ENCODE measurements around the gene EID3. TPM values are rescaled to one million over a fixed set of nuclear protein-coding genes. Genes with fewer than 3 reads are reported as not detected.
"Not testable (repeated sequence)": the region's sequence is repeated elsewhere in the genome, so short reads cannot be mapped to it uniquely, and the experiment has no call there.

The EID3 gene
- total RNA-seq, 2 donors from 2014 or later = 8.6 to 18.1 TPM

DNA sequence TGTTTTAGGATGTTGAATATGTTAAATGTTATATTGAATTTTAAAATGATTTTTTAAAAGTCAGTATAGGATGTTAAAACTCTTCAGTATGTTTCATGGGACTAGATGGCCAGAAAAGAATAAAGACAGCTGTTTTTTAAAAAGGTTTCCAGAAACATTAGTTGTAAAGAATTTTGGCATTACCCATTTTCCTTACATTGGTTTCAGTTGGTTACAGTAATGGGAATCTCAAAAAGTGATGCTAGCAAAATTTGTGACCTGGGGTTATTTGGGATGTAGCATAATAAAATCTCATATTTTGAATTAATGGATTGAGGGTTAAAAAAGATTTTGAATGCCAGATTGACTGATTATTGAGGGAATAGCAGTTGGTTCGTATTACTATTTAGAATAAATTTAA lies 25.3 kb downstream of the EID3 start:
- H3K4me3 ChIP-seq = no peak overlapping the region
- H3K9me3 ChIP-seq = no peaks in the 10 kb centered on the region
- no peak overlapping the region for H3K27ac ChIP-seq
- H3K4me1 ChIP-seq (replicated peaks) = no peaks in the 10 kb centered on the region
- no peaks in the 10 kb centered on the region for H3K27me3 ChIP-seq (replicated peaks; ENCODE audit: insufficient read depth)
- WGBS = 93% methylated on average over 1 of the region's 1 CpG
- intact Hi-C loops (cut with DNase I) = no loop called here
- H3K36me3 ChIP-seq = peaks cover 0 to 11% of the 10 kb centered on the region in 2 donors
- DNase-seq (ENCODE audit: low spot score) = no peak
- TF ChIP-seq POLR2A (IDR thresholded peaks at IDR 0.05) = no peak

DNA sequence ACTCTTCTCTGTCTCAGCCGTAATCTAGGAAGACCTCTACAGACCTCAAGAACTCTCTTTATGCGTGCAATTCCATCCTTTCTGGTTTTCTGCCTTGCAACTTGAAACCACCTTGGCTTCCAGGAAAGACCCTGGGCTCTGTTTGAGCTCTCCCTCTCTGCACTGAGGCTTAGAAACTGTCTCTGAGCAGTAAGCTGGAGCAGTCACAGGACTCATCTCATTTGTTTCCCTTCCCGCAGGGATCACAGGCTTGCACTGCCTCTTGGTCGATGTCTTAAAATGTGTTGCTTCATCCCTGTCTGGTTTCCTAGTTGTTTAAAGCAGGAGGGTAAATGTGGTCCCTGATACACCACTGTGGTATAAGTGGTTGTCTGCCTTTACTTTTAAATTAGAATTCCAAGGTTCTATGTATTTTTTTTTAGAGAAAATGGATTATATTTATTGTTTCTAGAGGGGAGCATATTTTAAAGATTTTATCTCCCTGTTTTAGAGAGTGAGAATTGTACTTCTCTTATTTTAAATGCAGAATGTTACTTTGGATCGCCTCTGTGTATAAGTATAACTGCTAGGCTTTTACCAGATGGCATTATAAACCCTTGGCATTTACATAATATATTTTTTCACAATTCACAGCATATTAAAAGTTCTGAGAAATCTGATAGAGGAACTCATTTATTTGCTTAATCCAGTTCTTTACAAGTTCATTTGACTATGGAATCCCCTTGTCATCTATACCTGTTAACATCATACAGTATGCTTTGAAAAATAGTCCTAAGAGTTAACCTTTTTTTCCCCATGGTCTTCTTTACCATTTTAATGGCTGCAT lies 26.4 kb downstream of the EID3 start:
- intact Hi-C loops (cut with DNase I) = no loop called here
- TF ChIP-seq POLR2AphosphoS5 (IDR thresholded peaks at IDR 0.05) = no peak
- TF ChIP-seq, protein P1, sequence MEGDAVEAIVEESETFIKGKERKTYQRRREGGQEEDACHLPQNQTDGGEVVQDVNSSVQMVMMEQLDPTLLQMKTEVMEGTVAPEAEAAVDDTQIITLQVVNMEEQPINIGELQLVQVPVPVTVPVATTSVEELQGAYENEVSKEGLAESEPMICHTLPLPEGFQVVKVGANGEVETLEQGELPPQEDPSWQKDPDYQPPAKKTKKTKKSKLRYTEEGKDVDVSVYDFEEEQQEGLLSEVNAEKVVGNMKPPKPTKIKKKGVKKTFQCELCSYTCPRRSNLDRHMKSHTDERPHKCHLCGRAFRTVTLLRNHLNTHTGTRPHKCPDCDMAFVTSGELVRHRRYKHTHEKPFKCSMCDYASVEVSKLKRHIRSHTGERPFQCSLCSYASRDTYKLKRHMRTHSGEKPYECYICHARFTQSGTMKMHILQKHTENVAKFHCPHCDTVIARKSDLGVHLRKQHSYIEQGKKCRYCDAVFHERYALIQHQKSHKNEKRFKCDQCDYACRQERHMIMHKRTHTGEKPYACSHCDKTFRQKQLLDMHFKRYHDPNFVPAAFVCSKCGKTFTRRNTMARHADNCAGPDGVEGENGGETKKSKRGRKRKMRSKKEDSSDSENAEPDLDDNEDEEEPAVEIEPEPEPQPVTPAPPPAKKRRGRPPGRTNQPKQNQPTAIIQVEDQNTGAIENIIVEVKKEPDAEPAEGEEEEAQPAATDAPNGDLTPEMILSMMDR (IDR thresholded peaks at IDR 0.05) = no peak
- Histone ChIP-seq H3K9me3 (no peaks in the 10 kb centered on the region), H3K27me3 (replicated peaks; ENCODE audit: insufficient read depth) (no peaks in the 10 kb centered on the region), H3K36me3 (peaks cover 0 to 7% of the 10 kb centered on the region in 2 donors), H3K4me1 (replicated peaks) (no peaks in the 10 kb centered on the region), H3K27ac (no peak overlapping the region), H3K4me3 (no peak overlapping the region)
- WGBS = 64% methylated on average over 5 of the region's 5 CpGs
- DNase-seq (ENCODE audit: low spot score) = no peak

DNA sequence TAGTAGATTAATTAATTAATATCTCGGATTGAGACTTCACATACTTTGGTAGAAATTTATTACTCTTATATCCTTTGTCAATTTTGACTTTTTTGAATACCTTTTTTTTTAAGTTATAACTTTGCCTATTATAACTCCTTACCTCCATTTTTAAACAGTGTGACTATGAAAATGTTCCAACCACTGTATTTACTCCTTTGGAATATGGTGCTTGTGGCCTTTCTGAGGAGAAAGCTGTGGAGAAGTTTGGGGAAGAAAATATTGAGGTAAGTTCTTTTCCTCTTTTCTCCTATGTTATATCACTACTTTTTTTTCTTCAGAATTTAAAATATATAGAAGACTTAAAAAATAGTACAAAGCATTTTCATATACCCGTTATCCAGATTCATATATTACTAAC lies 27.8 kb downstream of the EID3 start:
- DNase-seq (ENCODE audit: low spot score) = no peak
- H3K36me3 ChIP-seq = no peaks in the 10 kb centered on the region
- WGBS = 94% methylated on average over 2 of the region's 2 CpGs

DNA sequence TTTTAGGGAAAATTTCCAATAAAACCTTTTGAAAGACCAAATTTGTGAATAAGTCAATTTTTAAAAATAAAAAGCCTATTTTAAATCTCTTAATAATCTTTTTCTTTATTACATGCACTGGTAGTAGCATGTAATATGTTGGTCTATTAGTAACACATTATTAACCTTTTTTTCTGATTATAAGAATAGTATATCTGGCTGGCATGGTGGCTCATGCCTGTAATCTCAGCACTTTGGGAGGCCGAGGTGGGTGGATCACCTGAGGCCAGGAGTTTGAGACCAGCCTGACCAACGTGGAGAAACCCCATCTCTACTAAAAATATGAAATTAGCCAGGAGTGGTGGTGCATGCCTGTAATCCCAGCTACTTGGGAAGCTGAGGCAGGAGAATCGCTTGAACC lies 28.7 kb downstream of the EID3 start:
- intact Hi-C loops (cut with DNase I) = not testable (repeated sequence)

More for the DNA sequence above, 27.8 kb downstream of the EID3 start:
- Histone ChIP-seq H3K4me1 (replicated peaks) (no peaks in the 10 kb centered on the region), H3K9me3 (no peaks in the 10 kb centered on the region), H3K4me3 (no peak overlapping the region), H3K27me3 (replicated peaks; ENCODE audit: insufficient read depth) (no peaks in the 10 kb centered on the region), H3K27ac (no peak overlapping the region)
- TF ChIP-seq, protein P1 (IDR thresholded peaks at IDR 0.05) = no peak
- TF ChIP-seq POLR2AphosphoS5 (IDR thresholded peaks at IDR 0.05) (no peak), POLR2A (IDR thresholded peaks at IDR 0.05) (no peak)
- intact Hi-C loops (cut with DNase I) = no loop called here

DNA sequence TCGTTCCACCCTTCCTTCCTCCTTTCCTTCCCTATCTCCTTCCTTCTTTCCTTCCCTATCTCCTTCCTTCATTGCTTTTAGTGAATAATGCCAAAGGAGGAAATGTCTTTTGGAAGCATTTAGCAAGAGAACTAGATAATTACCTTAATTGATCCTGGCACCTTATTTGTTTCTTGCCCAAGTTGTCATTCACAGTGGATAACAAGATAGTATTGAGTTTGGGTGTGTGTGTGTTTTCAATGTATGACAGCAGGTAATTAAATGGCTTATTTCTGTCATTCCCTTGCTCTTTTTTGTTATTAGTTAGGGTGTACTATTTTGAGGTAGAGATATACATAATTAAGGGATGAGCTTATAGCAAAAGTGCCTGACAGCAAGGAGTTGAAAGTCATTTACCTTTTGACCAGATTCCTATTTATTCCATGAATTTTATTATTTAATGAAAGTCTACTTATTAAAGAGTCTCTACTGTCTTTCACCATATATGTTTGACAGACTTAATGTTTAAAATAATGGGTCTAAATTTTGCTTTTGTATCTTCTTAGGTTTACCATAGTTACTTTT lies 30.2 kb downstream of the EID3 start:
- intact Hi-C loops (cut with DNase I) = no loop called here
- DNase-seq (ENCODE audit: low spot score) = no peak
- H3K9me3 ChIP-seq = no peaks in the 10 kb centered on the region
- no peaks in the 10 kb centered on the region for H3K4me1 ChIP-seq (replicated peaks)
- H3K27me3 ChIP-seq (replicated peaks; ENCODE audit: insufficient read depth) = no peaks in the 10 kb centered on the region
- no peaks in the 10 kb centered on the region for H3K36me3 ChIP-seq
- no peak overlapping the region for H3K27ac ChIP-seq
- 45% methylated on average over 1 of the region's 1 CpG for WGBS
- TF ChIP-seq, protein P1 (IDR thresholded peaks at IDR 0.05) = no peak
- TF ChIP-seq POLR2A (IDR thresholded peaks at IDR 0.05) = no peak
- H3K4me3 ChIP-seq = no peak overlapping the region

More for the DNA sequence above, 28.7 kb downstream of the EID3 start:
- H3K9me3 ChIP-seq; H3K36me3 ChIP-seq; H3K27me3 ChIP-seq (replicated peaks; ENCODE audit: insufficient read depth); H3K4me1 ChIP-seq (replicated peaks); H3K27ac ChIP-seq; DNase-seq (ENCODE audit: low spot score); H3K4me3 ChIP-seq: not testable (repeated sequence)
- 98% methylated on average over 3 of the region's 3 CpGs for WGBS

DNA sequence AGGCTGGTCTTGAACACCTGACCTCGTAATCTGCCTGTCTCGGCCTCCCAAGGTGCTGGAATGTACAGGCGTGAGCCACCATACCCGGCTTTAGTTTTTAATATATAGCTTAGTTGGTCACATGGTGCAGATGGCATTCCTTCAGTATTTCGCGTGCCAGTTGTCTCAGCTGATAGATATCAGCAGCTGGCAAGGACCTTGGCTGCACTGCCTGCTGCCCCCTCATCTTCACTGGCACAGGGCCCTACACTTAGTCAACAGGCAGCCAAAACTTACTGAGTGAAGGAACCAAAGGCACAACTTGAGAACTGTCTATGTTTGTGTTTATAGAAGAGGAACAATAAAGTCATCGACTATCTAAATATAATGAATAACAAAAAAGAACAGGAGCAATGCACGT lies 31.0 kb downstream of the EID3 start:
- DNase-seq (ENCODE audit: low spot score) = no peak
- WGBS = 66% methylated on average over 8 of the region's 8 CpGs
- Histone ChIP-seq H3K27ac (no peak overlapping the region), H3K27me3 (replicated peaks; ENCODE audit: insufficient read depth) (no peaks in the 10 kb centered on the region), H3K36me3 (no peaks in the 10 kb centered on the region), H3K4me1 (replicated peaks) (no peaks in the 10 kb centered on the region), H3K4me3 (no peak overlapping the region), H3K9me3 (no peaks in the 10 kb centered on the region)
- intact Hi-C loops (cut with DNase I) = no loop called here
- TF ChIP-seq POLR2A (IDR thresholded peaks at IDR 0.05) (no peak), POLR2AphosphoS5 (IDR thresholded peaks at IDR 0.05) (no peak)
- TF ChIP-seq, protein P1 (IDR thresholded peaks at IDR 0.05) = no peak

Measured in prostate gland (tissue), 2 donors.